Omental fat pad (tissue), 4 donors: ENCODE measurements around the gene ZNF564. TPM values are rescaled to one million over a fixed set of nuclear protein-coding genes. Genes with fewer than 3 reads are reported as not detected.
A peak's percentile ranks its signal among the peaks of the same experiment; 100 is the strongest.
"Not testable (repeated sequence)": the region's sequence is repeated elsewhere in the genome, so short reads cannot be mapped to it uniquely, and the experiment has no call there.

Source experiments
- ATAC-seq: fragments of 150-250 bp; one replicate; pipeline ENCODE4 v1.9.1; 2016; ENCODE audit warnings: mild to moderate bottlenecking, moderate library complexity; ENCODE audit not compliant: low FRiP score
- DNase-seq: peaks from one replicate; pipeline ENCODE4 v3.0.0-alpha.2; 2019; ENCODE audit warnings: low spot score
- CTCF ChIP-seq, 3 donors: fragments of 450-650 bp; IDR thresholded peaks; one replicate each; pipeline ENCODE4 v1.5.1; 2016 to 2017; ENCODE audit warnings: antibody characterized with exemption in 3 of 3, mild to moderate bottlenecking in 3 of 3, moderate library complexity in 2 of 3
- total RNA-seq, 4 donors: library from RNA; depleted of rRNA; stranded (reverse); fragments of >200 nt; gene quantifications; one replicate each; pipeline ENCODE4 v1.1.0, GENCODE V29; 2016

Gene ZNF564
- total RNA-seq, 4 donors from 2014 or later: 5.9 to 16.1 (median 8.3) TPM

- no peak for ATAC-seq
- TF ChIP-seq CTCF (IDR thresholded peaks at IDR 0.05): no peak
These were observed 27.4 kb upstream of the ZNF564 start for GRCh38 chr19:12578641-12579040.

GRCh38 chr19:12574036-12574435, 22.8 kb upstream of the ZNF564 start:
- ATAC-seq: no peak

More at GRCh38 chr19:12578641-12579040, 27.4 kb upstream of the ZNF564 start:
- DNase-seq: no peak

GRCh38 chr19:12567951-12568350, 16.7 kb upstream of the ZNF564 start:
- ATAC-seq: no peak
- no peak for TF ChIP-seq CTCF (IDR thresholded peaks at IDR 0.05)

More at GRCh38 chr19:12574036-12574435, 22.8 kb upstream of the ZNF564 start:
- no peak for DNase-seq
- TF ChIP-seq CTCF (IDR thresholded peaks at IDR 0.05): no peak

GRCh38 chr19:12566380-12566779, 15.1 kb upstream of the ZNF564 start:
- DNase-seq, ATAC-seq: not testable (repeated sequence)

More at GRCh38 chr19:12567951-12568350, 16.7 kb upstream of the ZNF564 start:
- DNase-seq: no peak

- peak in 2 of 3 donors; percentile 74 to 80 for TF ChIP-seq CTCF (IDR thresholded peaks at IDR 0.05)
- ATAC-seq: peak; percentile 96
- peak; percentile 97 for DNase-seq
These were observed 12.9 kb upstream of the ZNF564 start for GRCh38 chr19:12564016-12564664.

- no peak for DNase-seq
- no peak for ATAC-seq
- TF ChIP-seq CTCF (IDR thresholded peaks at IDR 0.05): no peak
These were observed 4.2 kb upstream of the ZNF564 start for GRCh38 chr19:12555456-12555930.

GRCh38 chr19:12546903-12547302, 4.4 kb downstream of the ZNF564 start:
- ATAC-seq (no peak), DNase-seq (no peak)
- no peak for TF ChIP-seq CTCF (IDR thresholded peaks at IDR 0.05)
